ENCODE data around the gene CLEC4G.
A peak's percentile ranks its signal among the peaks of the same experiment; 100 is the strongest.
"Not testable (repeated sequence)": the region's sequence is repeated elsewhere in the genome, so short reads cannot be mapped to it uniquely, and the experiment has no call there.

Gene CLEC4G

DNA sequence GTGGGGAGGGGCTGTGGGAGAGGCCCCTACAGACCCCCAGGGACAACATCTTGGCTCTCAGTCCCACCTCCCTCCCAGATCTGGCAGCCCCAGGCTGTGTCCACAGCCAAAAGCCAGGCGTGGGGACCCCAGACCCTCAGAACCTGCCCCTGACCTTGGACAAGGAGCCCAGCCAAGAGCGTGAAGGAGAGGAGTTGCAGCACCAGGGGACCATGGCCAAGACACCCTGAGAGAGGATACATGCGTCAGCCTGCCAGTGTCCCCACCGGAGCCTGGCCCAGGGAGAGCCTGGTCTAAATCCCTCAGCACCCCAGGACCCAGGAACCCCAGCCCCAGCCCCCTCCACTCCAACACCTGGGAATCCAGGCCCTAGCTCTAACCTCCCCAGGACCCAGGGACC, 14.4 kb upstream of the CLEC4G start:
- DNase-seq, result not testable (repeated sequence)

DNA sequence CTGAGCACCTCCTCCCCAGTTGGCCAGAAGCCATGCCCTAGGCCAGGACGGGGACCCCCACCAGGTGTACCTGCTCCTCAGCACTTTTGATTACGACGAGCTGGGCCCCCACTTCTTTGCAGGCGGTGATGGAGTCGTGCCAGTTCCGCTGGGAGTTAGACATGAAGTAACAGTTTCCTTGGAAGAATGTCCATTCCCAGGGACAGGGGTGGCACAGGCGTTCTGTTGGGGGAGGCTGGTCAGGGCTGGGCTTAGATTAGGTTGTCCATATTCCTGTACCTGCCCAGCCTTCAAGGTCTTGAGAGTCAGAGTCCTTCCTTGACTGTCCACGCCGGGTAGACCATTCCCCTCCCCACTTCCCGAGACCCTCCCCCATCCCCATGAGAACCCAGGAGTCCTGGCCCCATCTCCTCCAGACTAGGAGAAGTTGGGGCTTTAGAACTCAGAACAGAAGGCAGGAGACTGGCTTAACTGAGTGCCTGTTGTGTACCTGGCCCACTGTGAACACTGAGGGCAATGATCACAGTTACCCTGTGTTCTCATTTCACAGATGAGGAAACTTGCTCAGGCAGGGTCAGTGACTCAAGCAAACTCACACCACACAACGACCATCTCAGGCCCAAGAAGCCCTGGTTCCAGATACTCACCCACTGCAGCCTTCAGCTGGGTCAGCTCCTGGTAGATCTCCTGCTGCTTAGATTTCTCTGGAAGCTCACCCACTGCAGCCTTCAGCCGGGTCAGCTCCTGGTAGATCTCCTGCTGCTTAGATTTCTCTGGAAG, 13.2 kb upstream of the CLEC4G start:
- DNase-seq, result no peak

DNA sequence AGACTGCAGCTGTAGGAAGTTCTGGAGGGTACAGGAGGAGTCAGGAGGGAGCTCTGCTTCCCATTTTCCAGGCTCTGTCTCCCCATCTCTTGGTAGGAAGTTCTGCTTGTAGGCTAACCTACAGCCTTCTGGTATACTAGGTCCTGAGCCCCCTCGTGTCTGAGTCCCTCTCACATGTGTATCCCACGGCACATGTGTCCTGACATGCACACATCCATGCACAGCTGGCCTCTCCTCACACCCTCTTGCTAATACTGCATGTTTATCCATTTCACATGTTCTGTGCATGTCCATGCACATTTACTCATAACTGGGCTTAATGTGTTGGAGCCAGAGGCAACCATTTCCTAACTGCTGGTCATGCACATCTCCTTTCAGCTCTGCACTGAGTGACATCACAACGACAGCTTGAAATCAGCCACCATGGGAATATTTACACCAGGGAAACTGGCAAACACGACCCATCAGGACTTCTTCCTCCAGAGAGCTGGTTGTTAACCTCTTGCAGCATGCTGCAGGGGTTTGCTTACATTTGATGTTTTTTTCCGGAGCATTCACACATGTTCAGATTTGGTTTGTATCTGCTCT, 12.4 kb upstream of the CLEC4G start:
- DNase-seq, result no peak

DNA sequence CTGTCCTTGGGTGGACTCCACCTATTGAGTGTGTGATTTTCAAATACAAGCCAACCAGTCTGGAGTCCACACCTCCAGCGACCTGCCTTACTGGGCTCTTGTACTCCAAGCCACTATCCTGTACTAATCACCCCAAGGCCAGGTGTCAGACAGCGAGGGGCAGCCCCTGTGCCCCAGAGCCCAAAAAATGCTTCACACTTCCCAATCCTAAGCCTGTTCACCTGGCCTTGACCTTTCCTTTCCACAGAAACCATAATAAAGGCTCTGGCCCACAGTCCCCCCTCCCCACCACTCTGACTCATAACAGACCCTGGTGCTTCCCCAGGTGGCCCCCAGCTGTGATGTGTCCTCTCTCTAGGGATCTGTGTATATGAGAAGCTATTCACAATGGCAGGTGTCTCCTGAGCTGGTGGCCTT, 11.5 kb upstream of the CLEC4G start:
- no peak for DNase-seq

DNA sequence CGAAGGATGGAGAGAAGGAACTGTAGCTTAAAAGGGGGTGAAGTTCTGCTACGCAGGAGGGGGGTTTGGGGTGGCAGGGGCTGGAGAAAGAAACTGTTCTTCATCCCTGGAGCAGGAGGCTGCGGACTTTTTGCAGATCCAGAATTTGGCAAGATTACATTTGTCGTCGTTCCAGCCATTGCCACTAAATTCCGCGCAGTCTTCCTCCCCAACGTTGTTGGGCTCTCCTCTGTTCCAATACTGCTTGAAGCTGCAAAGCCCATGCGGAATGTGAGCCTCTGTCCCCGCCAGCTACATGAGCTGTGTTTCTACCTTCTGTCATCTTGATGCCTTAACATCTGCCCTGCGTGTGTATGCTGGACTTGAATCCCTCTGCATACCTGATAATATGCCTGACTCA, 11.1 kb upstream of the CLEC4G start:
- DNase-seq, result no peak

DNA sequence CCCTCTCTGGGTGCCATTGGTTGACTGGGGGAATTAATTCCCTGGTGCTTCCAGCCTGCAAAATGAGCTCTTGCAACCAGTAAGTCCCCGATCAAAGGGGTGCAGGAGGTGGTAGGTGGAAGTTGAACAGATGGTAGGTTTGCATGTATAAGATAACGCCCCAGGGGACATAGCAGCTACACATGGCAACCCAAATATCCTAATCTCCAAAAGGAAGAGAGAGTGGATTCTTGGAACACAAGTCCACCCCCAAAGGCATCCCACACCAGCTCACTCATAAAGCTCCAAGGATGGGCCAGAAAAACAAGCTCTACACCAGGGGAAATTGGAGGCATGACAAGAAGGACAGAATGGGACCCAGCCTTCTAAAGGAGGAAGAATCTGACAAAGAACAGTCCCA, 10.7 kb upstream of the CLEC4G start:
- no peak for DNase-seq

DNA sequence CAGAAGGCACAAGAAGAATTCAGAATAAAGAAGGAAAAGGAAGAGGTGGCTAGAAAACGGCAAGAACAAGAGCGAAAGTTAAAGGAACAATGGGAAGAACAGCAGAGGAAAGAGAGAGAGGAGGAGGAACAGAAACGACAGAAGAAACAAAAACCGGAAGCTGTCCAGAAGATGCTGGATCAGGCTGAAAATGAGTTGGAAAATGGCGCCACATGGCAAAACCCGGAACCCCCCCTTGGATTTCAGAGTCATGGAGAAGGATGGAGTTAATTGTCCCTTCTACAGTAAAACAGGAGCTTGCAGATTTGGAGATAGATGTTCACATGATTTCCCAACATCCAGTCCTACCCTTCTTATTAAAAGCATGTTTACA, 8.8 kb upstream of the CLEC4G start:
- DNase-seq, result no peak

DNA sequence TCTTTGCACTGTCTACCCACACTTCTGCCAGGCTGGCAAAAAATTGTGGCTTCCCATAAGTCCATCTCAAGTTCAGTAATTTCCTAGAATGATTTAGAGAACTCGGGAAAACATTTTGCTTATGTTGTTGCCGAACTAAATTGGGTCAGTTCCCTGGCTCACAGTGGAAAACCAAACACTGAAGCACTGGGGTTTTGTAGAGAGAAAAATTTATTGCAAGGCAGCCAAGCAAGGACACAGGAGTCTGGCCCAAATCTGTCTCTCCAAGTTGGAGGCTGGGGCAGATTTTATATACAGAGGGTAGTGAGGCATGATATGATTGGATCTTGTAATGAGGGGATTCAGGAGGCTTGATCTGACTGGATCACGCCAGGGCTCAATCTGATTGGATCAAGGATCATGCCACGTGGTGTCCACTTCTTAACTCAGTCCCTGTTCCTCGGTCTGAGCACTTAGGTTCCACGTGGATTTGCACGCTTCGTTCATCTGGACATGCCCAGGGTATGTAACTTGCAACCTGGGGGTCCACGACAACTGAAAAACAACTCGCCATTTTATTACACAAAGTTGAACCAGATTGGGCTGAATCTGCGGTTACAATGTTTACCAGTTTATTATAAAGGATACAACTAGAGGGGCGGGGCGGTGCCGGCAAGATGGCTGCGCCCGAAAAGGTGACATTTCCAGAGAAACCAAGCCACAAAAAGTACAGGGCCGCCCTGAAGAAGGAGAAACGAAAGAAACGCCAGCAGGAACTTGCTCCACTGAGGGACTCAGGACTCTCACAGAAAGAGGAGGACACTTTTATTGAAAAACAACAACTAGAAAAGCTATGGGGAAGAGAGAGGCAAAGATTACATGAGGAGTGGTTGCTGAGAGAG, 8.1 kb upstream of the CLEC4G start:
- peak in 1 of 2 donors; percentile 18 for DNase-seq

DNA sequence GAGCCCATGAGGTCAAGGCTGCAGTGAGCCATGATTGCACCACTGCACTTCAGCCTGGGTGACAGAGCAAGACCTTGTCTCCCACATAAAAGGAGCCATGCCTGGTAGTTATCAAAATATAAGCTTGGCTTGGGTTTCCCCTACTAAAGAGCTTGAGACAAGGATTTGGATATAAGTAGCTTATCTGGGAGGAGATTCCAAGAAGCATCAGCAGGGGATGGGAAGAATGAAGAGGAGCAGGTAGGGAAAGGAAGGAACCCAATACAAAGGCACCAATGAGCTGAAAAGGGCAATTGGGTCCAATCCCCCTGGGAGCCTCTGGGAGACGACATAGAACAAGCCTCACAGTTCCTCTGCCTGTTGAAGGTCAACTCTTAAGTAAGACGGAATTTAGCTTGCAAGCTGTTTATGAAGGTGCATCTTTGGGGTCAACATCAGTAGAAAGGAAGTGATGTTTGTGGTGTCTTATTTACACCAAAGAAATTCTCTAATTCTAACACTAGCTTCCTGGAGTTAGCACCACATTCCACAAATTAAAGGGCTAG, 7.4 kb upstream of the CLEC4G start:
- DNase-seq, result no peak

DNA sequence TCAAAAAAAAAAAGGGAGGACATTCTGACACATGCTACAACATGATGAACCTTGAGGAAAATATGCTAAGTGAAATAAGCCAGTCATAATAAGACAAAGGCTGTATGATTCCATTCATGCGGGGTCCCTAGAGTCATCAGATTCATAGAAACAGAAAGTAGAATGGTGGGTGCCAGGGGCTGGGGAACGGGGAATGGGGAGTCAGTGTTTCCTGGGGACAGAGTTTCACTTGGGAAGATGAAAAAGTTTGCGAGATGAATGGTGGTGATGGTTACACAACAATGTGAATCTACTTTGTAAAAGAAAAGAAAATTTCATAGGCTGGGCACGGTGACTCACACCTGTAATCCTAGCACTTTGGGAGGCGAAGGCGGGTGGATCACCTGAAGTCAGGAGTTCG, 6.1 kb upstream of the CLEC4G start:
- no peak for DNase-seq

DNA sequence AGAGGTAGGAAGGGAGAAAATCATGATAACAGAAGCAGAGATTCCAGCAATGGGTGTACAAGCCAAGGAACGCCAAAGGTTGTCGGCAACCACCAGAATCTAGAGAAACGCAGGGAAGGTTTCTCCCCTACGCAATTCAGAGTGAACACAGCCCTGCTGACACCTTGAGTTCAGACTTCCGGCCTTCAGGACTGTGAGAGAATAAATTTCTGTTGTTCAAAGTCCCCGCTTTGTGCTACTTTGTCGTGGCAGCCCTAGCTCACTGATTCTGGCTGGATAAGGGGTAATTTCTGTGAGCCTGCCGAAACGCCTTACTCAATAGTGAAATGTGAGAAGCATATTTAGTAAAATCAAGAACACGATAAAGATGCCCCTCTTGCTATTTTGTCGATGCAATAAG, 5.3 kb upstream of the CLEC4G start:
- no peak for DNase-seq

DNA sequence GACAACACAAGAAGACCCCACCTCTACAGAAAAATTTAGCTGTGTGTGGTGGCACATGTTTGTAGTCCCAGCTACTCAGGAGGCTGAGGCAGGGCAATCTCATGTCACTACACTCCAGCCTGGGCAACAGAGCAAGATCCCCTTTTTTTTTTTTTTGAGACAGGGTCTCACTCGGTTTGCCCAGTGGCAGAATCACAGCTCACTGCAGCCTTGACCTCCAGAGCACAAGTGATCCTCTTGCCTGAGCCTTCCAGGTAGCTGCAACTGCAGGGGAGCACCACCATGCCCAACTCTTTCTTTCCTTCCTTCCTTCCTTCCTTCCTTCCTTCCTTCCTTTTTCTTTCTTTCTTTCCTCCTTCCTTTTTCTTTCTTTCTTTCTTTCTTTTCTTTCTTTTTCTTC, 4.2 kb upstream of the CLEC4G start:
- DNase-seq, result no peak

DNA sequence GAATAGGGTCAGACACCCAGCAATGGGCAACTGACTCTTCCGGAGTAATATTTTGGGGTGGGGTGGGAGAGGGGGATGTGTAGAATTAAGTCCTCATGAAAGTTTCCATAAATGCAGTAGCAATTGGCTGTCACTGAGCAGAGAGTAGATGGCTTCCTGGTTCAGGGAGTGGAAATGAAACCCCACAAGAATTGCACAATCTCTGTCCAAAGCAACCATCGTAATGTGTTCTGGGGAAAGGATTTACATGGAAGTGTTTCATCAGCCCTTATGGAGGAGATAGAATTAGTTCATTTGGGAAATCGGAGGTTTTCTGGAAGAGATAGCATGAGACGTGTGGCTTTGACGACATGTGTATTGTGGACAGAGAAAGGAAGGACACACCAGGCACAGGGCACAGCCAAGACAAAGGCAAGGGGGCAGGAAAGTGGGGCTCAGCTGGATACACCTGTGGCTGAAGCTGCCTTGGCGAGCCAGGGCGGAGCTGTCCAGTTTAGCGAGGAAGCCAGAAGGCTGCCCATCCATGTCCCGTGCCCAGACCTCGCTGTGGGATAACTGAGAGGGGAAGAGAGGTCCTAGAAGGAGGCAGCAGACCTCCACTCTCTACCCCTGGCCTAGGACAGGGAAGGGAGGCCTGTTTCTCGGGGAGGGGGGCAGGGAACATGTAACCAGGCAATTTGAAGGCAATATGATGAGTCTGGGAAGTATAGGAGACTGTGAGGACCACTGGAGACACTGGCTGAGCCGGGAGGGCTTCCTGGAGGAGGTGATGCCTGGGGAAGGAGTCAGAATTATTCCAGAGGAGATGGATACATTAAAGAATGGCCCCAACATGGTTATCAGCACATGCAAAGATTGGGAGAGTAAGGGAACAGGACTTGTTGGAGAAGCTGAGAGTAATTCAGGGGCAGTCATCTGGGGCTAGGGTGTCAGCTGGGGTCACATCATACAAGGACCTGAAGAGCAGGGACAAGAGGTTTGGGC, 2.6 kb upstream of the CLEC4G start:
- DNase-seq, result peak; percentile 91 to 92

DNA sequence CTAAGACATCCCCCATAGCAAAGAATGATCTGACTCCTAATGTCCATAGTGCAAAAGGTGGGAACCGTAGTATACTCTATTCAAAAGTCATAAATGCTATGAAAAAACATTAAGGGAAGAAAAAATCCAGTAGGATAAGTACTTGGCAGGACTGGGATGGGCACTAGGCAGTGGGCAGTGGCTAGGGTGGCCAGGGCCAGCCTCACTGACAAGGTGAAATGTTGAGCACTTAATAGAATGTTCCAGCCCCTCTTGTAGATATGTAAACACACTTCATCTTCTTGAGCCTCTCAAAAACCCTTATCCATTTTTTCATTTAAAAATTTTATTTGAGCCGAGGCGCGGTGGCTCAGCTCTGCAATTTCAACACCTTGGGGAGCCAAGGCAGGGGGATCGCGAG, 1.5 kb upstream of the CLEC4G start:
- DNase-seq, result no peak

DNA sequence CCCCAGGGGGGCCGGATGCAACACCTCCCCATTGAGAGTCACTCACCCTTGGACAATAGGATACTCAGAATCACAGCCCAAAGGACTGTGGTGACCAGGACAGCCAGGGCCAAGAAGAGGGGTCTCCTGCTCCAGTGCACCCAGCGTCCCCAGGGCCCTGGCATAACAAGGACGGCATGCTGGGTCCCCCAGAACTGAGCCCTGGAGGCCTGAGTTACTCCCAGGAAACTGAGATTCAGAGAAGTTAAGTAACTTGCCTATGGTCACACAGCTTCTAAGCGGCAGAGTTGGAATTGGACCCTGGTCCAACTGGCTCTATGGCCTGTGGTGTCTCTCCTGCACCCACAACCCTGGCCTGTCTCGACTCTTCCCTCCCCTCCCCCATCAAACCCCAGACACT, 295 bp downstream of the CLEC4G start:
- no peak for DNase-seq

DNA sequence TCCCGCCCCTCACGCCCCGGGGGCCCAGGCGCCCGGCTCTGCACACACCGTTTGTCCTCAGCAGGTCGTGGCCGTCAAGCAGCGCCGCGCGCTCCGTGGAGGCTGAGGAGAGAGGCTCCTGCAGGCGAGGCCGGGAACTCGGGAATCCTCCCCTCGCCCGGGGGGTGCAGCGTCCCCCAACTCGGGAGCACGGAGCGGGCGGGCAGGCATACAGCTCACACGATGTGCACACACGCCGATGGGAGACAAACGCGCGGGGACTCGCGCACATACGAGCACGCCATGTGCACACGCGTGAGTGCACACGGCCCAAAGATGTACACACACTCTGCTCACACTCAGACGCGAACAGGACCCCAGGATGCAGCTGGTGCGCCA, 703 bp downstream of the CLEC4G start:
- no peak for DNase-seq

DNA sequence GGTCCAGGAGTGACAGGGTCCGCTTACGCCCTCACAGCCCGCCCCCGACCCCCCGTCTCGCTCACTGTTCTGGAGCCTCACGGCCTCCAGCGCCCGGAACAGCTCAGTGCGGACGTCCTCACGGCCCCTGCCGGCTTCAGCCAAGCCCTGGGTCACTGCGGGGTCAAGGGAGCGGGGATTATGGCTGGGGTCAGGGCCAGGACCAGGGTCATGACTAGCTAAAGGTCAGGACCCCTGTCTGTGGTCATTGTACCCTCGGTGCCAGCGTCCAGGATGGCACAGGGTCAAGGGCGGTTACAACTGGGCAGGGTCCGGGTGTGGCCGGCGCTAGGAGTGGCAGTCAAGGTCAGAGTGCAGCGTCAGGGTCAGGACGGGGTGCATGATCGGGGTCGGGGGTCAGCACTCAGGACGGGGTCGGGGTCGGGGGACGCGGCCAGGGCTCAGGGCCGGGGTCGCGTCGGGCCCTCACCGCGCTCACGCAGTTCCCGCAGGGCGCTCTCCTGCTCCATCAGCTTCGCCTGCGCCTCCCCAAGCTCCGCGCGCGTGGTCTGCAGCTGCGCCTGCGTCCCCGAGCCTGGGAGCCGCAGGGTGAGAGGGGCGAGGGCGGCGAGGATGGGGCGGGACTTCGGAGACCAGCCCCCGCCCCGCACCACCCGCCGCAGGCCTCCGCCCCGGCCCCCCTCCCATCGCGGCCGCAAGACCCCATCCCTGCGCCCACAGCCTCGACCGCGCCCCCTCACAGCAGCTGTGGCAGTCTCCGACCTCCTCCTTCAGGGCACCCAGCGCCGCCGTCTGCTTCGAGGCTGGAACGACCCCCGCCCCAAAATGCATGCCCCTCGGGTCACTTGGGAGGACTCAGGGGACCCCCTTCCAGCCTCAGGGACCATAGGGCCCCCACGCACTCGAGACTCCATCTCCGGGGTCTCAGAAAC, 1.4 kb downstream of the CLEC4G start:
- DNase-seq, result no peak

DNA sequence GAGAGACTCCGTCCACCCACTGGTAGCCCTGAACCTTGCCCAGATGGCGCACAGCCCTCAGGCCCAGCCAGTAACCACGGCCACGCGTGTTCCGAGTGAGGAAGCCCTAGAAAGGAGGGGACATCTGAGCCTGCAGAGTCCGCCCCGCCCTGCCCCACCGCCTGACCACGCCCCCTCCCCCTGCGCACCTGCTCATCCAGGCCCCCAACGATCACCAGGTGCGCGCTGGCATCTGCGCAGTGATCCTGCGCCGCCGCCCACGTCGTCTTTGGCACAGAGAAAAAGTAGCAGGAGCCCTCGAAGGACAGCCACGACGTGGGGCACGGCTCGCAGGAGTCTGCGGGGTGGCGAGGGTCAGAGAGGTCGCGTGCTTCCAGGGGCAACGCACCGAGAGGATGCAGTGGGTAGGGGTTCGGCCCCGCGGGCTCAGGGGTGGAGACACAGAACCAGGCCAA, 2.1 kb downstream of the CLEC4G start:
- no peak for DNase-seq

DNA sequence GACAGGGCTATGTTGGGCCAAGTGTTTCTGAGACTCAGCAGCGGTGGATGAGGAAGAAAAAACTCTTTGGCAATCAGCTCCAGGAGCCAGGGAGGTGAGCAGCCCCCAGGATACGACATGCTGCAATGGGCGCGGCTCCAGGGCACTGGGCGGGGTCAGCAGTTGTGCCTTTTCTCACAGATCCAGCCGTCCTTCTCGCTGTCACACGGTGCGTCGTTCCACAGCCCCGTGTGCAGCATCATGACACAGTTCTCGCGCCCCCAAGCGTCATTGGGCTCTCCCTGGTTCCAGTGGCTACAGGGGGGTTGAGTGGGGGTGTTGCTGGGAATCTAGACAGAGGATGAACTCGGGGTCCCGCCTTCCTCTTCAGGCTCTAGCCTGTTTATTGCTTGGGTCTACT, 2.7 kb downstream of the CLEC4G start:
- DNase-seq, result no peak

DNA sequence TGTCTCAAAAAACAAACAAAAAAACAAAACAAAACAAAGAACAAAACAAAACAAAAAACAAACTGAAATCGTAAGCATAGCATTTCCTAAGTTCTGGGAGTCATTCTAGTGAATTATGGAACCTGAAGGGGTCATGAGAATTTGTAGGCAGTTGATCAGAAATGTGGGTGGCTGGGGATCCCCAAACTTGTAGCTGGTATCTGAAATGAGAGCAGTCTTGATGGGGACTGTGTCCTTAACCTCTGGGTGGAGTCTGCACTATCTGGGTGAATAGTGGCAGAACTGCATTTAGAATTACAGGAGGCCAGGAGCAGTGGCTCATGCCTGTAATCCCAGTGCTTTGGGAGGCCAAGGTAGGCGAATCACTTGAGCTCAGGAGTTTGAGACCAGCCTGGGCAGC, 6.1 kb downstream of the CLEC4G start:
- DNase-seq, result peak in 1 of 2 donors; percentile 40

DNA sequence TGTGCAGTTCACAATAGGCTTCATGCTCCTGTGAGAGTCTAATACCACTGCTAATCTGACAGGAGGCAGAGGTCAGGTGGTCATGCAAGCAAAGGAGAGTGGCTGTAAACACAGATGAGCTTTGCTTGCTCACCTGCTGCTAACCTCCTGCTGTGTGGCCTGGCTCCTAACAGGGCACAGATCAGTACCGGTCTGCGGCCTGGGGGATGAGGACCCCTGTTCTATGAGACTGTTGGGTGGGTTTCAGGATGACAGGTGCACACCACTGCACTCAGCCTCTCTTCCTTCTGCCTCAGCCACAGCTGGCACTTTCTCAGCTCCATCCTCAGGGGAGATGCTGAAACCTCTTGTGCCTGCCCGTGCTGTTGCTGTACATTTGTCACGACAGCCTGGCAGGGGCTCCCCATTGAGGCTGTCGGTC, 9.7 kb downstream of the CLEC4G start:
- no peak for DNase-seq

Measured in inflammatory macrophage treated with lipopolysaccharide for 1 hour (primary cell).